K562 (cell line): ENCODE data around the gene MATN4. TPM values are rescaled to one million over a fixed set of nuclear protein-coding genes. Genes with fewer than 3 reads are reported as not detected.
A peak's percentile ranks its signal among the peaks of the same experiment; 100 is the strongest.

Experiments
- ATAC-seq: fragments of 200-7000 bp; cut with Tn5 transposase; 3 replicates; pipeline ENCODE4 v1.9.1; 2020; ENCODE audit warnings: moderate library complexity
- BruUV-seq: library from RNA; stranded (reverse); fragments of 400-500 nt; replicated peaks from 2 replicates; lab custom pipeline; 2021; lab: Mats Ljungman, UMichigan
- CTCF ChIA-PET: fragments of 300-600 bp; formaldehyde crosslinking; extraction: SDS; loops from one replicate; lab custom pipeline; 2021; ENCODE audit warnings: low intra/inter-chr PET ratio; lab: Yijun Ruan, JAX
- POLR2A ChIA-PET: fragments of 300-600, 350-650 bp; sonication (Branson Sonifier 250); formaldehyde crosslinking; extraction: SDS; loops from one replicate; lab custom pipeline; 2021; ENCODE audit warnings: antibody characterized with exemption, inconsistent platforms; lab: Yijun Ruan, JAX
- DNase-seq, 4 experiments: peaks; one replicate each; pipeline versions ENCODE4 v3.0.0 to v3.0.0-alpha.2; 2011 to 2018; ENCODE audit warnings: low spot score in 3 of 4, mixed read lengths in 3 of 4; ENCODE audit errors: extremely low read depth in 1 of 4
- FAIRE-seq: peaks from 2 replicates; lab custom pipeline; 2011; peaks lifted over from hg19 to GRCh38; lab: Jason Lieb, UNC
- H2AFZ ChIP-seq: 2 replicates; pipeline ENCODE4 v1.6.0; 2011; ENCODE audit warnings: low read depth, low read length, control low read depth, inconsistent platforms
- H3K27ac ChIP-seq: fragments of 200-600 bp; 3 replicates; pipeline ENCODE4 v1.8.0; 2011; ENCODE audit warnings: low read depth, mild to moderate bottlenecking, control low read depth, inconsistent platforms, low read length, moderate library complexity, mixed read lengths; ENCODE audit errors: extremely low read depth
- H3K27me3 ChIP-seq, 2 experiments: fragments of 300-600 bp in 1 of 2; 2 replicates in 1 of 2; 3 replicates in 1 of 2; pipeline versions ENCODE4 v1.6.0 to v1.8.0; 2011; ENCODE audit warnings: inconsistent platforms in 2 of 2, low read length in 2 of 2, mild to moderate bottlenecking in 1 of 2, mixed read lengths in 1 of 2, moderate library complexity in 1 of 2; ENCODE audit not compliant: control insufficient read depth in 2 of 2, insufficient read depth in 2 of 2
- H3K36me3 ChIP-seq: fragments of 300-600 bp; 3 replicates; pipeline ENCODE4 v1.8.0; 2011; ENCODE audit warnings: mild to moderate bottlenecking, low read length, inconsistent platforms; ENCODE audit not compliant: control insufficient read depth, insufficient read depth
- H3K4me1 ChIP-seq, 2 experiments: fragments of 200-600 bp in 1 of 2; replicated peaks in 1 of 2; 2 replicates in 1 of 2; 3 replicates in 1 of 2; pipeline versions ENCODE4 v1.5.1 to v1.8.0; 2011; ENCODE audit warnings: inconsistent platforms in 2 of 2, low read length in 2 of 2, mild to moderate bottlenecking in 1 of 2, mixed read lengths in 1 of 2, moderate library complexity in 1 of 2; ENCODE audit not compliant: control insufficient read depth in 2 of 2, insufficient read depth in 2 of 2
- H3K4me2 ChIP-seq: 2 replicates; pipeline ENCODE4 v1.6.1; 2011; ENCODE audit warnings: low read length, control low read depth, inconsistent platforms, mixed read lengths; ENCODE audit not compliant: insufficient read depth
- H3K4me3 ChIP-seq: fragments of 200-600 bp; sonication (generic), shearing (Covaris generic); 2 replicates; pipeline ENCODE4 v1.5.1; 2016; ENCODE audit warnings: control low read depth, inconsistent platforms
- H3K79me2 ChIP-seq: fragments of 200-600 bp; 3 replicates; pipeline ENCODE4 v1.8.0; 2011; ENCODE audit warnings: low read length, inconsistent platforms; ENCODE audit not compliant: control insufficient read depth, insufficient read depth
- H3K9ac ChIP-seq, 2 experiments: 2 replicates each; pipeline versions ENCODE4 v1.6.0 to v1.6.1; 2011; ENCODE audit warnings: low read depth in 2 of 2, low read length in 2 of 2, control low read depth in 1 of 2, inconsistent platforms in 1 of 2, mild to moderate bottlenecking in 1 of 2, mixed read lengths in 1 of 2; ENCODE audit not compliant: insufficient read depth in 1 of 2
- H3K9me1 ChIP-seq: one replicate; pipeline ENCODE4 v1.6.0; 2011; ENCODE audit warnings: inconsistent platforms, mild to moderate bottlenecking, low read length, moderate library complexity; ENCODE audit not compliant: control insufficient read depth, insufficient read depth
- H3K9me3 ChIP-seq: replicated peaks from 2 replicates; pipeline ENCODE4 v1.5.1; 2011; ENCODE audit warnings: low read depth, low read length, inconsistent platforms; ENCODE audit not compliant: control insufficient read depth, insufficient read depth
- H4K20me1 ChIP-seq: replicated peaks from 2 replicates; pipeline ENCODE4 v1.6.1; 2011; ENCODE audit warnings: low read length, inconsistent platforms, mixed read lengths; ENCODE audit not compliant: control insufficient read depth, insufficient read depth
- ARNT ChIP-seq, 2 experiments: fragments of 450-650 bp; IDR thresholded peaks; 2 replicates each; pipeline ENCODE4 v1.6.1; 2016; ENCODE audit warnings: mild to moderate bottlenecking in 1 of 2
- EGR1 ChIP-seq: fragments of 450-650 bp; conservative IDR thresholded peaks from 2 replicates; pipeline ENCODE4 v1.6.1; 2017; ENCODE audit warnings: mild to moderate bottlenecking
- EP300 ChIP-seq: IDR thresholded peaks from 2 replicates; pipeline ENCODE4 v1.6.1; 2012; ENCODE audit warnings: low read length, improper control_type of control experiment
- ESRRA ChIP-seq: fragments of 450-650 bp; IDR thresholded peaks from 2 replicates; pipeline ENCODE4 v1.6.1; 2014; ENCODE audit warnings: low read depth, mild to moderate bottlenecking, moderate library complexity, borderline replicate concordance
- HDAC1 ChIP-seq, 2 experiments: fragments of 450-650 bp; IDR thresholded peaks; 2 replicates each; pipeline ENCODE4 v1.6.1; 2016 to 2017; ENCODE audit warnings: inconsistent platforms in 1 of 2, mild to moderate bottlenecking in 1 of 2, moderate library complexity in 1 of 2
- PHB2 ChIP-seq: fragments of 450-650 bp; IDR thresholded peaks from 2 replicates; pipeline ENCODE4 v1.6.1; 2017; ENCODE audit warnings: low read depth
- PML ChIP-seq: IDR thresholded peaks from 2 replicates; pipeline ENCODE4 v1.6.1; 2012; ENCODE audit warnings: low read length, inconsistent platforms
- PRDM10 ChIP-seq: fragments of 450-650 bp; IDR thresholded peaks from 2 replicates; pipeline ENCODE4 v1.6.1; 2018; ENCODE audit not compliant: partially characterized antibody
- RBM39 ChIP-seq: fragments of 200-400 bp; formaldehyde crosslinking; optimal IDR thresholded peaks from 2 replicates; pipeline ENCODE3; 2018; ENCODE audit warnings: low read depth, low read length
- SMAD4 ChIP-seq: fragments of 250-450 bp; sonication (Bioruptor Pico); conservative IDR thresholded peaks from 2 replicates; pipeline ENCODE4 v1.8.0; 2021; ENCODE audit warnings: inconsistent platforms, mild to moderate bottlenecking, moderate library complexity
- SRSF3 ChIP-seq: fragments of 200-400 bp; formaldehyde crosslinking; IDR thresholded peaks from 2 replicates; pipeline ENCODE4 v1.6.1; 2016; ENCODE audit warnings: mild to moderate bottlenecking, low read length, moderate library complexity; ENCODE audit not compliant: insufficient read depth
- ZEB2 ChIP-seq: fragments of 450-650 bp; IDR thresholded peaks from 2 replicates; pipeline ENCODE4 v1.6.1; 2016
- ZNF3 ChIP-seq: fragments of 250-450 bp; sonication (Bioruptor Pico); IDR thresholded peaks from 2 replicates; pipeline ENCODE4 v1.5.0; 2021; ENCODE audit warnings: mild to moderate bottlenecking, moderate library complexity
- ZNF699 ChIP-seq: fragments of 250-450 bp; sonication (Bioruptor Pico); IDR thresholded peaks from 2 replicates; pipeline ENCODE4 v1.8.0; 2021; ENCODE audit warnings: mild to moderate bottlenecking, moderate library complexity; ENCODE audit not compliant: insufficient replicate concordance
- WGBS: fragments of 100-300 bp; shearing (Covaris generic); methylation state at CpG from one replicate; pipeline ENCODE4 v1.1.6; 2016; ENCODE audit warnings: low coverage, mixed read lengths; ENCODE audit not compliant: insufficient coverage; ENCODE audit errors: missing lambda C conversion rate; 5-methylcytosine and 5-hydroxymethylcytosine counted together
- in situ Hi-C: fragments of 300-500 bp; cut with MboI; formaldehyde crosslinking; loops from 4 replicates; pipeline ENCODE4 v1.15.0; 2018; ENCODE audit warnings: inconsistent platforms, mixed read lengths
- intact Hi-C: fragments of 100-400 bp; cut with micrococcal nuclease; formaldehyde crosslinking; loops from 2 replicates; pipeline ENCODE4 v1.14.2; 2022
- polyA plus RNA-seq, 8 experiments: library from polyadenylated mRNA; depleted of rRNA in 4 of 8; stranded (reverse) in 5 of 8; unstranded in 3 of 8; fragments of >200 nt; fragmentation: Nextera tagmentation in 2 of 8; fragmentation: Illumina TruSeq in 1 of 8; extraction: Ambion mirVana in 2 of 8; extraction: Trizol in 1 of 8; gene quantifications; 2 replicates each; pipeline versions ENCODE4 v1.2.1 to v1.2.3, GENCODE V29; 2011 to 2014; ENCODE audit warnings: inconsistent platforms in 1 of 8, missing spikeins in 1 of 8
- total RNA-seq, 7 experiments: library from RNA; depleted of rRNA in 6 of 7; stranded (reverse); fragments of >200 nt in 6 of 7; fragmentation: Illumina TruSeq in 2 of 7; extraction: Trizol in 2 of 7; gene quantifications; 2 replicates each; pipeline versions ENCODE4 v1.2.1 to v1.2.3, GENCODE V29; 2011 to 2021; ENCODE audit warnings: low replicate concordance in 1 of 7
- TF ChIP-seq, protein P1 (sequence below): fragments of 450-650 bp; IDR thresholded peaks from 2 replicates; pipeline ENCODE4 v1.6.1; 2017; ENCODE audit warnings: antibody characterized with exemption, mild to moderate bottlenecking

MATN4 gene
- total and polyA plus RNA-seq, 9 of the 15 experiments (the other 6 are each of a cell fraction or from before 2014, with no cell fraction given): 0.09 TPM; not detected in 8

DNA sequence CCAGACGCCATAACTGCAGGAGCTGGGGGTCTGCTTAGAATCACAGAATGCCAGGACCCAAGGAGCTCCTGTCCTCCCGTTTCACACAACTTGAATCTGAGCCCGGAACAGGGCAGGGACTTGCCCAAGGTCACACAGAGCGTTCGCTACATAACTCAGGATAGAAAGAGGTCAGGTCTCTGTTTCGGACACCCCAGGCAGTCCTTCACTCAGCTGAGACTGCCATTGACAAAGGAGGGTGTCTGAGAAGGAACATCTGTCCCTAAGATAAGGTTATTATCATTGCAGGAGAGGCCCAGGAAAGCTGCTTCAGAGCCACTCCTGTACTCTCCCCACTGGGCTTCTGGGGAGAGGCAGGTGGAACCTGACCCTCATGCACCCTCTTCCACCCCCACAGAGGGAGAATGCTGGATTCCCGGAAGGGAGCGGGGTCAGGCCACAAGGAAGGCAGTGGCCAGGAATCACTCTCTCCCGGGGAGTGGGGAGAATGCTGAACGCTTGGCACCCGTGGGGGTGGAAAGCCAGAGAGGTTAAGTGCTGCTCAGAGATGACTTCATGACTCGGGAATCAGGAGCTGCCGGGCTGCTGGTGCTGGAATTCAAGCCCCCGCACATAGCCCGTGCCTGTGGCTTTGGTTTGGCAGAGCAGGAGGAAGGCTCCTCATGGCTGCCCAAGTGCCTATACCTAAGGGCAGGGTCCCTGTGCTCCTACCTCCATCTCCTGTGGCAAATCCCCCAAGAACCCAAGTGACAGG lies 29.4 kb upstream of the MATN4 start:
- no peaks in the 10 kb centered on the region for H3K9me1 ChIP-seq
- H3K9ac ChIP-seq: peak overlapping the region; percentile 41 to 83; a peak in 3 of 4 replicates
- peak overlapping the region; percentile 58 for H3K27ac ChIP-seq
- ATAC-seq (peak; percentile 88), DNase-seq (peak; percentile 61 to 87 (median 73)), FAIRE-seq (peak; percentile 88)
- H2AFZ ChIP-seq: peak overlapping the region; percentile 54
- peaks cover 13% of the 10 kb centered on the region; the same call in 1 of the 3 replicates for H3K36me3 ChIP-seq
- in situ Hi-C loops (no loop called here), intact Hi-C loops (no loop called here)
- ChIA-PET POLR2A (interaction anchor here (0.6 to 4.1 kb wide), 8 partner anchors 10 to 650 kb away, joined by 3 to 32 read pairs (median 4); partner anchors contain the start of gene SDC4), CTCF (no interaction called here)
- peaks cover 6% of the 10 kb centered on the region; the same call in 1 of the 3 replicates for H3K79me2 ChIP-seq
- WGBS: 4% methylated on average over 15 of the region's 15 CpGs
- 0 out of 2 replicates have a peak, but pooled peaks cover 6% of the 10 kb centered on the region for H4K20me1 ChIP-seq
- H3K27me3 ChIP-seq: no peaks in the 10 kb centered on the region
- H3K4me3 ChIP-seq: no peak overlapping the region
- H3K4me1 ChIP-seq: peaks cover 51 to 53% of the 10 kb centered on the region in 2 experiments
- no TSS peak for BruUV-seq
- no peaks in the 10 kb centered on the region for H3K9me3 ChIP-seq
- H3K4me2 ChIP-seq: peak overlapping the region; percentile 67
- TF ChIP-seq, protein P1, sequence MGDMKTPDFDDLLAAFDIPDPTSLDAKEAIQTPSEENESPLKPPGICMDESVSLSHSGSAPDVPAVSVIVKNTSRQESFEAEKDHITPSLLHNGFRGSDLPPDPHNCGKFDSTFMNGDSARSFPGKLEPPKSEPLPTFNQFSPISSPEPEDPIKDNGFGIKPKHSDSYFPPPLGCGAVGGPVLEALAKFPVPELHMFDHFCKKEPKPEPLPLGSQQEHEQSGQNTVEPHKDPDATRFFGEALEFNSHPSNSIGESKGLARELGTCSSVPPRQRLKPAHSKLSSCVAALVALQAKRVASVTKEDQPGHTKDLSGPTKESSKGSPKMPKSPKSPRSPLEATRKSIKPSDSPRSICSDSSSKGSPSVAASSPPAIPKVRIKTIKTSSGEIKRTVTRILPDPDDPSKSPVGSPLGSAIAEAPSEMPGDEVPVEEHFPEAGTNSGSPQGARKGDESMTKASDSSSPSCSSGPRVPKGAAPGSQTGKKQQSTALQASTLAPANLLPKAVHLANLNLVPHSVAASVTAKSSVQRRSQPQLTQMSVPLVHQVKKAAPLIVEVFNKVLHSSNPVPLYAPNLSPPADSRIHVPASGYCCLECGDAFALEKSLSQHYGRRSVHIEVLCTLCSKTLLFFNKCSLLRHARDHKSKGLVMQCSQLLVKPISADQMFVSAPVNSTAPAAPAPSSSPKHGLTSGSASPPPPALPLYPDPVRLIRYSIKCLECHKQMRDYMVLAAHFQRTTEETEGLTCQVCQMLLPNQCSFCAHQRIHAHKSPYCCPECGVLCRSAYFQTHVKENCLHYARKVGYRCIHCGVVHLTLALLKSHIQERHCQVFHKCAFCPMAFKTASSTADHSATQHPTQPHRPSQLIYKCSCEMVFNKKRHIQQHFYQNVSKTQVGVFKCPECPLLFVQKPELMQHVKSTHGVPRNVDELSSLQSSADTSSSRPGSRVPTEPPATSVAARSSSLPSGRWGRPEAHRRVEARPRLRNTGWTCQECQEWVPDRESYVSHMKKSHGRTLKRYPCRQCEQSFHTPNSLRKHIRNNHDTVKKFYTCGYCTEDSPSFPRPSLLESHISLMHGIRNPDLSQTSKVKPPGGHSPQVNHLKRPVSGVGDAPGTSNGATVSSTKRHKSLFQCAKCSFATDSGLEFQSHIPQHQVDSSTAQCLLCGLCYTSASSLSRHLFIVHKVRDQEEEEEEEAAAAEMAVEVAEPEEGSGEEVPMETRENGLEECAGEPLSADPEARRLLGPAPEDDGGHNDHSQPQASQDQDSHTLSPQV: peak; percentile 55
- TF ChIP-seq PRDM10 (peak; percentile 61), ZNF3 (CRISPR knock-in tag) (no peak), ZEB2 (peak; percentile 61; the same call in 1 of the 2 replicates), PML (peak; percentile 16; the same call in 1 of the 2 replicates), EP300 (peak; percentile 74), EGR1 (peak; percentile 82), ARNT (IDR thresholded peaks at IDR 0.05) (no peak), PHB2 (peak; percentile 49; the same call in 1 of the 2 replicates), HDAC1 (IDR thresholded peaks at IDR 0.05) (peak in 1 of 2 experiments; percentile 58; a peak in 2 of 4 replicates), ESRRA (peak; percentile 82), SRSF3 (no peak), RBM39 (no peak), SMAD4 (CRISPR knock-in tag) (peak; percentile 79), ZNF699 (CRISPR knock-in tag) (no peak)
